GM19372 (cell line): ENCODE results near the gene IMMP2L.
"Not testable (repeated sequence)": the region's sequence is repeated elsewhere in the genome, so short reads cannot be mapped to it uniquely, and the experiment has no call there.

Experiments used
- ATAC-seq: cut with Tn5 transposase; IDR thresholded peaks from one replicate; pipeline ENCODE4 v1.9.1; 2021; ENCODE audit warnings: mild to moderate bottlenecking, low read depth, moderate library complexity; ENCODE audit not compliant: unreplicated experiment

The IMMP2L gene

DNA sequence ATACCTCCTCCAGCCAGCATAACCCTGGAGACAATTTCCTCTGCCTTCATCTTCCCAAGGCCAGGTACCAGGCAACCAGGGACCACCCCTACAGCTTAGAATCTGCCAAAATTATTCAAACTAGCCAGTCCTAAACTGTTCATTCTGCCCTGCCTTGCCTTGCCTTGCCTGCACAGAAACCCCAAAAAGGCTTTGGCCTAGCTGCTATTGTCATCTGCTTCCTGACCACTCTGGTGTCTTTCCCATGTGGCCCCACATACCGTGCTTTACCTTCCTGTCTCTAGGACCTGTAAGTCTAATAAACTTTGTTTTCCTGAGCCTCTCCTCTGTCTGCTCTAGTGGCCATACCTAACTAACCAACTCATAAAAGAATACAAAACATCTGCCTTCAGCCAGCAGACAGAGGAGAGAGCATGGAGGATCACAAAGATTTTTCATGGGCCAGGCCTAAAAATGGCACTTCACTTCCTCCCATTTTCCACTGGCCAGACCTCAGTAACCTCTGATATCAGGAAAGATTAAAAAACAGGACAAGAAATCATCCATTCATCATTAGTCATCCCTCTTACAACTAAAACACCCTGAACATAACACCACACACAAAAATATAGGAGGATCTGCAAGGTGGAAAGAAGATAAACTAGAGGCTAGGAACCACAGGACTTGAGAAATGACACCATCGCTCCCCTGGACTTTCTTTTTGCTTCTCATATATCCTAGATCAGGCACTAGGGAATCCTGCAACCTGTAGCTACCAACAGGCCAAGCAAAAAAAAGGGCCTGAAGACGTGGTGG is 51.5 kb downstream of the IMMP2L start:
- ATAC-seq: no peak

DNA sequence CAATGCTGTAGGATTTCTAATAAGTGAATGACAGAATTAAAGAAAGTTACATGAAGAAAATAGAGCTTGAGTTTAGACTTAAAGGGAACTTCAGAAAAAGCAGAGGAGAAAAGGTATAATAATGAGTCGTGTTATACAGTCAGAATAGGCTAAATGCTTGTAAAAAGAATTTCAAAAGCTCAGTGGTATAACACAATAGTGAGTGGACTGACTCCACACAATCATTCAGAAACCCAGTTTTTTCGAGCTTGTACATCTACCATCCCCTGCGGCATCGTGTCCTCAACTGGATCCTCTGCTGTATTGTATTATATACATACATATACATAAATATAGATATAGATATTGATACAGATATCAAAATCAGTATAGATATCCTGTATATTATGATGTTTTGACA is 52.2 kb downstream of the IMMP2L start:
- ATAC-seq: no peak

DNA sequence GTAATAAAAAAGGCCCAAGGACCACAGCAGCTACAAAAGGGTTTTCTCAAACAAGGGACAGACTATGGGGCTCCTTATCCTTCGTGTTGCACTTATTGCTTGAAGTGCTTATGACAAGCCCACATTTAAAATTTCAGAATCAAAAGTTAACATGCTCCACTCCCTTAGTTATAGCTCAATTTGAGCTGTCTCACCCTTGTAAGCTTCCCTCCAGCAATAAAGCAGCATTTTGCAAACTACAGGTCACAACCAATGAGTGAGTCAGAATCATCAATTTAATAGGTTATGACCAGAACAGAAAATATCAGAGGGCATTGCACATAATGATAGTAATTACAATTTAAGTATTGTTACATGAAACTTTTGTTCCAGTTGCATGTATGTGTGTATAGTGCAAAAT is 53.0 kb downstream of the IMMP2L start:
- ATAC-seq: no peak

DNA sequence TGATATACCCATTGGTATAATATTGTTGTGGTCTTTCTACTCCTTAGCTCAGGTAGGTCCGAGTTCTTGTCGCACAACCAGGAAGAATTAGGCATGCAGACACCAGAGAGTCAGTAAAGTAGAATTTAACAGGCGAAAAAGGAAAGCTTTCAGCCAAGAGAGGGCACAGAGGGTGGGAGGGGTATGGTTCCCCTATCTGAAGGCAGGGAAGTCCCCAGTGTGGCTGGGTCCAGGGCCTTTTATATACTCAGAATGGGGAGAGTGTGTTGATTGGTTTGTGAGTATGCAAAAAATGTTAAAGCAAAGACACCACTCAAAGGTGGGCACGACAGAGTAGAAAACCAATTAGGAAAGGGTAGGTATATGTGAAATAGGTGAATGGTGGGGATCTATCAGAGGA is 53.9 kb downstream of the IMMP2L start:
- ATAC-seq: no peak

DNA sequence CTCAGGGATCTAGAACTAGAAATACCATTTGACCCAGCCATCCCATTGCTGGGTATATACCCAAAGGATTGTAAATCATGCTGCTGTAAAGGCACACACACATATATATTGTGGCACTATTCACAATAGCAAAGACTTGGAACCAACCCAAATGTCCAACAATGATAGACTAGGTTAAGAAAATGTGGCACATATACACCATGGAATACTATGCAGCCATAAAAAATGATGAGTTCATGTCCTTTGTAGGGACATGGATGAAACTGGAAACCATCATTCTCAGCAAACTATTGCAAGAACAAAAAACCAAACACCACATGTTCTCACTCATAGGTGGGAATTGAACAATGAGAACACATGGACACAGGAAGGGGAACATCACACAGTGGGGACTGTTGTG is 56.9 kb downstream of the IMMP2L start:
- ATAC-seq: not testable (repeated sequence)

DNA sequence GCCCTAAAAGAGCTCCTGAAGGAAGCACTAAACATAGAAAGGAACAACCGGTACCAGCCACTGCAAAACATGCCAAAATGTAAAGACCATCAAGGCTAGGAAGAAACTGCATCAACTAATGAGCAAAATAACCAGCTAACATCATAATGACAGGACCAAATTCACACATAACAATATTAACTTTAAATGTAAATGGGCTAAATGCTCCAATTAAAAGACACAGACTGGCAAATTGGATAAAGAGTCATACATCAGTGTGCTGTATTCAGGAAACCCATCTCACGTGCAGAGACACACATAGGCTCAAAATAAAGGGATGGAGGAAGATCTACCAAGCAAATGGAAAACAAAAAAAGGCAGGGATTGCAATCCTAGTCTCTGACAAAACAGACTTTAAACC is 60.5 kb downstream of the IMMP2L start:
- not testable (repeated sequence) for ATAC-seq

DNA sequence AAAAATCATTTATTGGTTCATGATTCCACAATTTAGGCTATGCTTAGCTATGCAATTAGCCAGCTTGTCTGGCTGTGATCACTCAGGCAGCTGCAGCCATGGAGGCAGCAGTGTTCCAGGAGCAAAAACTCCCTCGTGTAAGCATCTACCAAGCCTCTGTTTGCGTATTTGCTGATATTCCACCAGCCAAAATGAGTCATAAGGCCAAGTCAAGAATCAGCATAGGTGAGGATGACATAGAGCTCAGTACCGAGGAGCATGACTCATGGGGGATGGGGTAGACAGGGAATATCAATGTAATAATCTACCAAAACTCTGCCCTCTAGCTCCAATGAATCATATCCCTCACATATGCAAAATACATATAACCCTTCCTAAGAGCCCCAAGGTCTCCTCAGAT is 63.3 kb downstream of the IMMP2L start:
- ATAC-seq: no peak

DNA sequence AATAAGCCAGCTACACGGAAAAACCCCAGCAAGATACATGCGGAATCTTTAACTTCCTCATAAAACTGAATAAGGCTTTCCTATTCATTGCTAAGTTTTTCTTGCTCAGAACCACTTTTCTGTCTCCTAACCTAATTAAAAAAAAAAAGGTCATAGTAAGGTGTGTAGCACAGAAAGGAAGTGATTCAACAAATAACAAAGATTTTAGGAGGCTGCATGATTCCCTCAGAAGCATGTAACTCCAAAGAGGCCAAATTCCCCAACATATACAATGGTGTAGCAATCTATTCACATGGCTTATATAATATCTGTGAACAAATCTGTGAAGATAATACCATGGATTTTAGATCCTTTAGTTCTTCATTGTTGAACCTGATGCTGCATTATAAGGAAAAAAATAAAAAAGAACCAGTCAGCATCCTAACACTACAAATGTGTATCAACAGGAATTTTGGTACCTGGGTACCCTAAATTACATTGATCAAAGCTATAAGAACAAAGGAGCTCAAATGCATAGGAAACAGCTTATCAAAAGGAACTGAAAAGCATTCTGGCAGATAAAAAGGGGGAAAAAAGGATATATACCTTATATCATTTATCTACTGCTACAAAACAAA is 63.8 kb downstream of the IMMP2L start:
- ATAC-seq: no peak

DNA sequence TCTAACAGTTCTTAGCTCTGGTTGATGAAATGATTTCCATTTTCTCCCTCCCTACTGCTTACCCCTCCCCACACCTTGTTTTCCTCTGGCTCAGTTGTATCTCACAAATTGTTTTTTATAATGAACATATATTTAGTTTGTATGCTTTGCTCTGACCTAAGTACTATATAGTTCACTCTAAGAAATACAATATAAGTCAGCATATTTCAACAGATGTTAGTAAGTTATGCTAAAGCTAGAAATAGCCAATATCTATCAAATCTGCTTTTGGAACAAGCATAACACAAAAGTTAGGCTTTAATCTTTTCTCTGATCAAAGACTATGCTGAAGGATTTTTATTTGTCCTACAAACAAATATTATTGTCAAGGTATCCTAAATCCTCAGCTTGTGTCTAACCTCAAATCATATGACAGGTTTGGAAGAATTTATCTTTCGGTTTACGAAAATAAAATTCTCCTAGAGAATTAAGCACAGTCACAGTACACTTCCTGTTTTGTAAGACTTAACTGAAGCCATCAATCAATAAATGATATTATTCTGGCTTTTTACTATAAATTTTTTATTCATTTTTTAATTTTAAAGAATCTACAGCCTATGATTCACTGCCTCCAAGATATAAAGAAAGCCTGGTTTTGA is 67.0 kb downstream of the IMMP2L start:
- no peak for ATAC-seq

DNA sequence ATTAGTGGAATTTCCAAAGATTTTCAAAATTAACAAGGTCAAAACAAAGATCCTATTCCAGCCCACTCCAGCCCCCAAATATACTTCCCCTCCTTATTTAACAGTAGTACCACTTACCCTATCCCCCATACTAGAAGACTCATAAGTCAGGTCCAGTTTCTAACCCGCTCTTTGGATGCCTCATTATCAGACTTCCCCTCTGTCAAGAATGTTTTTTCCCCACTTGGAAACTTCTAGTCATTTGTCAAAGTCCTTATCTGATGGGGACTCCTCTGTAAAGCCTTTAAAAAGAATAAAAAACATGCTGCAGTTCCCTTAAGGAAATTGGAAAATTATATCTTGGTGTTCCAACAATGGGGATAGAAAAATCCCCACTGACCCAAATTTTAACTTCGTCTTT is 70.1 kb downstream of the IMMP2L start:
- ATAC-seq: no peak

DNA sequence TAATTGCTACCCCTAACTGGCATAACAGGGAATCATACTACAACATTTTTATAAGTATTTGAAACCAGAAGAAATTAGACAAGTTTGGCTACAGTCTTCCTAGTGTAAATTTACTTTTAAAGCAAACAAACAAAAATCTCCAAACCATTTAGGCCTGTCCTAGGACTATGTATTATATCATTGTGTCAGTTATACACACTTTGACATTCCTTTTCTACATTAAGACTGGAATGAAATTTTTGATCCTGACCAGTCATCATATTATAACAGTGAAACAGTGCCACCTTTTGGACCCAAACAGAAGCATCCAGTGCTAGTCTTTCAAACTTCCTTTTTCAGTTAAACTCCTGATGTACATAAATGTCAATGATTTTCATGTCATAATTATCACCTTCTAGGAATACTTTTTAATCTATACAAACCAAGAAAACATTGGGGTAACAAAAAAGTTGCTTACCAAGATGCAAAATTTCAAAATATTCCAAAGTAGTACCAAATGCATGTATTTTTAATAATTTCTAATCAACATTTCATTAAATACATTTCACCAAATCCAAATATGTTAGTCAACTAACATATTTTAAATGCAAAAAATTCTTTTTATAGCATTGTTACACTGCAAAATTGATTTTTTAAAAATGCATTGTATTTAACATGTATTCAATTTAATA is 75.7 kb downstream of the IMMP2L start:
- ATAC-seq: no peak

DNA sequence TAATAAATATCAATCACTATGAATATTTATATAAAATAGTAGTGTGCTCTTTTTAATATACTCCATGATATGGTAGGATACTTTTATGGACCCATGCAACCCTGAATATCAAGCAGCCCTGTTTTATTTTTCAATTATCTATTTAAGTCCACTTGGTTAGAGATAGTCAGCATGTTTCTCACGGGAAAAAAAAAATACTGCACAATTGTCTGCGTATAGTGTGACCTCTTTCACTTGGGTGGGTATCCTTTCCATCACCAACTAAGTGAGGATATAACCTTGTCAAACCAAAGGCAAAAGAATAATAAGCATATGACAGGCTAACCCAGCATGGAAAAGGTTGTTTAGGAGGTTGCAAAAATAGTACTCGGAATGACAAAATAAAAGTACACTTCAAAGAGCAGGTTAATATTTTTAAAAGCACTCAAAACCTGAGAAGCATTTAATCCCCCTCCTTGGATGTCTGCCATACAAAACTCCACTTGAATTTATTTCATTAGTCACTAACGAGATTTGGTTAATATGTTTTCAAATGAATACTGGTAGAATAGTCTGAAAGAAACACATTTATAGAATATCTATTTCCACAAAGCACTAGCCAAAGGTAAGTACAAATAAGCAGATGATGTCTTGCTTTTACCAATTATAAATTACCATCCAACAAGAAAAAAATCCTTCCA is 76.5 kb downstream of the IMMP2L start:
- no peak for ATAC-seq

DNA sequence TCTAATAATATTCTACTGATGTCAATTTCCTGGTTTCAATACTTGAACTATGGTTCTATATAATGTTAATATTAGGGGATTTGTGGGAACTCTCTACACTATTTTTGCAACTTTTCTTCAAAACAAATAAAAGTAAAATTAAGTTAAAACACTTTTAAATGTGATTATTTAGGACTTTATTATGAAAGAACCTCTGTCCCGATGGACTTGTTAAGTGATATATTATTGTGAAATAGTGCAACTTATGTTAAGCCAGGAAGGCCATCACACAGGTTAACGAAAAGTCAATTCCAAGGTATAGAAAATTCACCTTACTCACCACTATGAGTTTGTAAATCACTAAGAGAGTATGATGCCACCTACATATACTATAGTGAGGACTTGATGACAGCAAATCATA is 79.2 kb downstream of the IMMP2L start:
- no peak for ATAC-seq

DNA sequence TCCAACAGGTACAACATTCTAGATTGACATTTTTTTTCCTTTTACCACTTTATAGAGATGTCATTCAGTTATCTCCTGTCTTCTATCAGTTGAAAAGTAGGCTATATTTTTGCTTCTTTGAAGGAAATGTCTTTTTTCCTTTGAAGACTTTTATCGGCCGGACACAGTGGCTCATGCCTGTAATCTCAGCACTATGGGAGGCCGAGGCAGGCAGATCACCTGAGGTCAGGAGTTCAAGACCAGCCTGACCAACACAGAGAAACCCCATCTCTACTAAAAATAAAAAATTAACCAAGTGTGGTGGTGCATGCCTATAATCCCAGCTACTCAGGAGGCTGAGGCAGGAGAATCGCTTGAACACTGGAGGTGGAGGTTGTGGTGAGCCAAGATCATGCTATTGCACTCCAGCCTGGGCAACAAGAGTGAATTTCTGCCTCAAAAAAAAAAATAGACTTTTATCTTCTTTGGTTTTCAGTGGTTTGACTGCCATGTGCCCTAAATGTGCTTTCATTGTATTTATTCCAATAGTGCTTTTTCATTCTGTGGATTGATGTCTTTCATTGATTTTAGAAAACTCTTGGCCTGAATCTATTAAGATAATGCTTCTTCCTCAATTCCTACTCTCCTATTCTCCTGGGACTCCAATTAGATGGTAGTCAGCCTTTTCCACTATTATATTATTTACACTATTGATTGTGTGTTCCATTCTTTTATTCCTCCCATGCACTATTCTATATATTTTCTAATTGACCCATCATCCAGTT is 84.6 kb downstream of the IMMP2L start:
- no peak for ATAC-seq

DNA sequence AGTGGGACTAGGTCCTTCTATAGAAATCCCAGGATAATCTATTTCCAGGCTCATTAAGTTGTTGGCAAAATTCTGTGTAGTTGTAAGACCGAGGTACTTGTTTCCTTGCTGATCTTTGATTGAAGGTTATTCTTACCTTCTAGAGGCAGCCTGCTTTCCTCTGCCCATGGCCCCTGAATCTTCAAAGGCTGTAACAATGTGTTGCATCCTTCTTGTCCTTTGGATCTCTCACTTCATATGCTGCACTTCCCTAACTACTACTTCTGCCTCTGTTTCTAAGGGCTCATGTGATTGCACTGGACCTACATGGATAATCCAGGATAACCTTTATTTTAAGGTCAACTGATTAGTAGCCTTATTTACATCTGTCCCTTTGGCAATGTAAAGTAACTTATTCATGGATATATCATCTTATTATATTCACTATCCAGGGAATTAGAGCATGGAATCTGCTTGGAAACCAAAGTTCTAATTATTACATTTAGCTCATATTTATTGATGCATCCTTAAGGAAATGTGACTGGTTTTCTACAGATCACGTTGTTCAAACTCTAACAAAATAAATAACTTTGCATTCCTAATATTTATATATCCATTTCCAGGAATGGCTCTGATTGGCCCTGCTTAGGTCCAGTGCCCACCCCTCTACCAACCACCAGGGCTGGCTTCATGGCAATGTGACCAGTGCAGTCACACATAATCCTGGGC is 85.6 kb downstream of the IMMP2L start:
- ATAC-seq: no peak

DNA sequence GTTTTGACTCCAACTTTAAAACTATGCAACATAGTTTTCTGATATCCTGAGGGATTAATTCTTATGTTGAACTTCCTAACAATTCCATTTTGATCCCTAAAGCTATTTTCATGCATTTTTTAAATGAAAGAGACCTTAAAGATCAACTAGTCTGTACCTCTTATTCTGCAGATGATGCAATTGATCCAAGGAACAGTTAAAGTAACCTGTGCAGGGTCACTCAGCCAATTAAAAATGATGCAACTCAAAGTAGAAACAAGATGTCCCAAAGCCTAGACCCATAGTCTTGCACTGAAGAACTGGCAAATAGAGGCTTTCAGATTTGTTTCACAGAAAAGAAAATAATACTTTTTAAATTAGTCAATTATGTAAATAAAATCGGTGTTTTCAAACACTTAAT is 86.3 kb downstream of the IMMP2L start:
- ATAC-seq: no peak

DNA sequence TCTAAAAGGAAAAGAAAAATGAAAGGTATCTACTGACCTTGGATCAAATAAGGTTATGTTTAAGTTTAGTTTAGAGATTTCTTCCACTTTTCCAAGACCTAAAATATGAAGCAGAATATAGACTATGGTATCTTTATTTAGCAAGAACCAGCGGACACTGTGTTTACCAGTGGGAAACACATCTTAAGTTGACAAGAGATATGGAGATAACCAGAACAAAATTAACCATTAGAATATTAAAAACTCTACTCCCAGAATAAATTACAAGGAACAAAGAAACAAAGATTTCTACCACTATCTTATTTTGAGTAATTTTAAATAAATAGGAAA is 86.9 kb downstream of the IMMP2L start:
- no peak for ATAC-seq

DNA sequence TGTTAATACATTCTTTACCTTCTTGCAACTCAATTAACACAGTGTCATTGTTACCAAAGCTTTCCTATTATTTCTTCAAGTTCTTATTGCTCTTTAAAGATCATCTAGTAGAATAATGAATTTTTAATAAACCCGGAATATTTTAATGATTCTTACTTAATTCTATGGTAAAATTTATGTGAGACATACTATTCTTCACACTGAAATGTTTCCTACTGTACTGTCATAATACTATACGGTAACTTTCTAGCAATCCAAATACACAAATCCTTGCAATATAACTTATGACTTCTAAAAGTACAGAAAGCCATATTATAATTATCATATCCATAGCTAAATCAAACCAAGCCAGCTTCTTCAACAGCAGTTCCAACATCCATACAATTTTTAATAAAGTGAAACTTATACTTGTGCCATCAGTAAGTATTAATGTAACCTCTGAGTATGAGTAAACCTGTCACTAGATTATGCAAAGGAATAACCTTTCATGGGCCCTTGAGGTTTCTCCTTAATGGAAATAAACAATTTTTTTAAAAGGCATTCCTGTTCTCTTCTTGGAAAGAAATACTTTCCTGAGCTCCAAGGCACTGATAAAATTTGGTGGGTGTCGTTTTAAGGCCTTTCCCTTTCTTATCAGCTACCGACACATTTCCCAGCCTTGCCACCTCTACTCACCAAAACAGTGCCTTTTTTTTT is 87.4 kb downstream of the IMMP2L start:
- no peak for ATAC-seq
